Stomach (tissue), 9 donors: ENCODE data around the gene EPHX1. TPM values are rescaled to one million over a fixed set of nuclear protein-coding genes. Genes with fewer than 3 reads are reported as not detected.

Experiments used
- DNase-seq, 2 donors: peaks; one replicate each; pipeline versions ENCODE4 v3.0.0 to v3.0.0-alpha.2; 2013 to 2019
- H3K27ac ChIP-seq, 5 donors: fragments of 200-600 bp in 4 of 5; sonication (generic) in 4 of 5; one replicate each; pipeline ENCODE4 v1.5.1; 2013 to 2019; ENCODE audit warnings: mild to moderate bottlenecking in 1 of 5, moderate library complexity in 1 of 5
- H3K27me3 ChIP-seq, 3 donors: fragments of 200-600 bp; sonication (generic); one replicate each; pipeline ENCODE4 v1.5.1; 2017 to 2019; ENCODE audit warnings: mixed run types in 1 of 3
- H3K36me3 ChIP-seq, 4 donors: fragments of 200-600 bp; sonication (generic); 1 replicate in 3 of 4; 2 replicates in 1 of 4; pipeline ENCODE4 v1.5.1; 2016 to 2019
- H3K4me1 ChIP-seq, 4 donors: fragments of 200-600 bp; sonication (generic); one replicate each; pipeline ENCODE4 v1.5.1; 2016 to 2019
- H3K4me3 ChIP-seq, 4 donors: fragments of 200-600 bp; sonication (generic) in 3 of 4; one replicate each; pipeline ENCODE4 v1.5.1; 2016 to 2019; ENCODE audit warnings: mild to moderate bottlenecking in 1 of 4
- H3K9me3 ChIP-seq, 4 donors: fragments of 200-600 bp; sonication (generic); one replicate each; pipeline ENCODE4 v1.5.1; 2016 to 2019
- CTCF ChIP-seq, 7 experiments: fragments of 450-650 bp in 4 of 7; fragments of 200-600 bp in 3 of 7; sonication (generic) in 3 of 7; IDR thresholded peaks; one replicate each; pipeline ENCODE4 v1.5.1; 2016 to 2019; ENCODE audit warnings: antibody characterized with exemption in 7 of 7, control low read depth in 2 of 7, mild to moderate bottlenecking in 1 of 7
- EP300 ChIP-seq: sonication (generic); formaldehyde crosslinking; IDR thresholded peaks from one replicate; pipeline ENCODE4 v1.6.1; 2017; ENCODE audit warnings: antibody characterized with exemption
- POLR2A ChIP-seq, 4 donors: fragments of 450-650 bp; IDR thresholded peaks; one replicate each; pipeline ENCODE4 v1.6.1; 2016; ENCODE audit warnings: antibody characterized with exemption in 4 of 4, control low read depth in 2 of 4, mild to moderate bottlenecking in 1 of 4, moderate library complexity in 1 of 4
- POLR2AphosphoS5 ChIP-seq, 3 donors: sonication (generic); formaldehyde crosslinking; IDR thresholded peaks; one replicate each; pipeline ENCODE4 v1.6.1; 2016; ENCODE audit warnings: antibody characterized with exemption in 3 of 3
- WGBS, 5 donors: extraction: QIAGEN DNeasy Blood & Tissue Kit in 3 of 5; methylation state at CpG; one replicate each; pipeline versions ENCODE4 v1.1.5 to v1.1.7; 2013 to 2018; 5-methylcytosine and 5-hydroxymethylcytosine counted together
- intact Hi-C: fragments of 100-400 bp; cut with DNase I; formaldehyde crosslinking; loops from one replicate; pipeline ENCODE4 v1.15.1; 2023; ENCODE audit warnings: low total_unique reads
- polyA plus RNA-seq, 3 donors: library from polyadenylated mRNA; stranded (reverse); fragments of 200-250 nt; gene quantifications; one replicate each; pipeline ENCODE4 v1.2.3, GENCODE V29; 2013
- total RNA-seq, 5 donors: library from RNA; depleted of rRNA; stranded (reverse); fragments of >200 nt; gene quantifications; one replicate each; pipeline versions ENCODE4 v1.1.0 to v1.2.3, GENCODE V29; 2014 to 2016
- donor health status: healthy with polysubstance abuse.
- donor health status: Bipolar disorder and iron deficiency.
- donor health status: healthy.

The EPHX1 gene
- total and polyA plus RNA-seq, 8 donors: 13.0 to 94.6 (median 40.5) TPM

- peaks cover 56 to 99% (median 94%) of the 10 kb centered on the region in 4 donors for H3K36me3 ChIP-seq
- 75 to 84% (median 81%) methylated on average over 10 of the region's 10 CpGs for WGBS, 5 donors
- no peaks in the 10 kb centered on the region for H3K27me3 ChIP-seq
- H3K4me1 ChIP-seq: peaks cover 0 to 16% (median 7%) of the 10 kb centered on the region in 4 donors
- no peak overlapping the region for H3K4me3 ChIP-seq
- no peak for DNase-seq
- peak overlapping the region in 1 of 5 donors; percentile 55 for H3K27ac ChIP-seq
- TF ChIP-seq POLR2AphosphoS5 (IDR thresholded peaks at IDR 0.05): no peak
- TF ChIP-seq CTCF (IDR thresholded peaks at IDR 0.05): no peak
- H3K9me3 ChIP-seq: no peaks in the 10 kb centered on the region
- intact Hi-C loops: no loop called here
These were observed 45.8 kb downstream of the EPHX1 start for GRCh38 chr1:225855503-225856300.

- H3K4me1 ChIP-seq: peaks cover 0 to 16% (median 3%) of the 10 kb centered on the region in 4 donors
- TF ChIP-seq CTCF (IDR thresholded peaks at IDR 0.05) (no peak), POLR2A (IDR thresholded peaks at IDR 0.05) (no peak), POLR2AphosphoS5 (IDR thresholded peaks at IDR 0.05) (no peak), EP300 (no peak)
- intact Hi-C loops: no loop called here
These were observed 47.3 kb downstream of the EPHX1 start for GRCh38 chr1:225857256-225857655.

GRCh38 chr1:225859151-225859550, 49.2 kb downstream of the EPHX1 start:
- intact Hi-C loops: no loop called here
- Histone ChIP-seq H3K27ac (no peak overlapping the region), H3K9me3 (no peaks in the 10 kb centered on the region), H3K4me3 (no peak overlapping the region), H3K27me3 (no peaks in the 10 kb centered on the region), H3K4me1 (peaks cover 0 to 23% (median 6%) of the 10 kb centered on the region in 4 donors), H3K36me3 (peaks cover 50 to 99% (median 91%) of the 10 kb centered on the region in 4 donors)
- DNase-seq: no peak
- TF ChIP-seq EP300 (no peak), POLR2AphosphoS5 (IDR thresholded peaks at IDR 0.05) (no peak), POLR2A (IDR thresholded peaks at IDR 0.05) (no peak), CTCF (IDR thresholded peaks at IDR 0.05) (no peak)
- 88 to 98% (median 91%) methylated on average over 5 of the region's 5 CpGs for WGBS, 5 donors

More at GRCh38 chr1:225857256-225857655, 47.3 kb downstream of the EPHX1 start:
- Histone ChIP-seq H3K27me3 (no peaks in the 10 kb centered on the region), H3K36me3 (peaks cover 62 to 99% (median 94%) of the 10 kb centered on the region in 4 donors), H3K27ac (peak overlapping the region in 1 of 5 donors; percentile 20), H3K9me3 (no peaks in the 10 kb centered on the region), H3K4me3 (no peak overlapping the region)
- no peak for DNase-seq
- WGBS, 5 donors: 20 to 57% (median 42%) methylated on average over 6 to 7 of the region's 7 CpGs

- intact Hi-C loops: loop anchor here (10.0 kb wide), 1 partner anchor 75 kb away; no protein-coding TSS in a partner anchor
- no peak overlapping the region for H3K27ac ChIP-seq
- no peaks in the 10 kb centered on the region for H3K27me3 ChIP-seq
- 82 to 94% (median 92%) methylated on average over 5 of the region's 5 CpGs for WGBS, 5 donors
- H3K9me3 ChIP-seq: no peaks in the 10 kb centered on the region
- TF ChIP-seq POLR2A (IDR thresholded peaks at IDR 0.05) (no peak), POLR2AphosphoS5 (IDR thresholded peaks at IDR 0.05) (no peak), CTCF (IDR thresholded peaks at IDR 0.05) (no peak), EP300 (no peak)
- H3K4me3 ChIP-seq: no peak overlapping the region
- peaks cover 6 to 27% (median 15%) of the 10 kb centered on the region in 4 donors for H3K4me1 ChIP-seq
- DNase-seq: no peak
- H3K36me3 ChIP-seq: peaks cover 52 to 99% (median 90%) of the 10 kb centered on the region in 4 donors
These were observed 50.2 kb downstream of the EPHX1 start for GRCh38 chr1:225860107-225860506.
